UCSD-AML1 (cell line): ENCODE results near the gene OR8S1.
"Not testable (repeated sequence)": the region's sequence is repeated elsewhere in the genome, so short reads cannot be mapped to it uniquely, and the experiment has no call there.

Source experiments
- DNase-seq: peaks from one replicate; lab custom pipeline; 2025; ENCODE audit not compliant: unreplicated experiment; lab: John Stamatoyannopoulos, UW

The OR8S1 gene

DNA sequence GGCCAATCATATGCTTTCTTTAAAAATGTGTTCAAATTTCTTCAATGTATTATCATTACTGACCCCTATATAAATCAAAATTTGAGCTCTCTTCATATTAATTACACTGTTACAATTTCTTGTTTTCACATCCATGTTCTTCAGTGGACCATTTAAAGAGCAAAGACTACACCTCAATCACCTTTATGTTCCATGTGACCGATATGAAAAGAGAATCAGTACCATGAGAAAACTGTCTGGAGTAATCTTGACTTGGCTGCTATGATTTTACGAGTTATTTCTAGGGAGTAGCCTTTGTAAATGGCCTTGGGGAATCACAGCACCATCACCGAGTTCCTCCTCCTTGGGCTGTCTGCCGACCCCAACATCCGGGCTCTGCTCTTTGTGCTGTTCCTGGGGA, at the start of gene OR8S1:
Gene OR8S1 (plus strand): TSS at position 301 of the 400 bp plus-strand sequence. CDS start 0 bp downstream, at position 301.
- no peak for DNase-seq

GRCh38 chr12:48482198-48482597, 43.2 kb upstream of the OR8S1 start, which contains the start of gene C12orf54:
C12orf54 (plus strand) TSS chr12:48482498; CDS start chr12:48483297, 799 bp downstream.
- no peak for DNase-seq

GRCh38 chr12:48482930-48483329, 42.5 kb upstream of the OR8S1 start:
- DNase-seq = no peak

DNA sequence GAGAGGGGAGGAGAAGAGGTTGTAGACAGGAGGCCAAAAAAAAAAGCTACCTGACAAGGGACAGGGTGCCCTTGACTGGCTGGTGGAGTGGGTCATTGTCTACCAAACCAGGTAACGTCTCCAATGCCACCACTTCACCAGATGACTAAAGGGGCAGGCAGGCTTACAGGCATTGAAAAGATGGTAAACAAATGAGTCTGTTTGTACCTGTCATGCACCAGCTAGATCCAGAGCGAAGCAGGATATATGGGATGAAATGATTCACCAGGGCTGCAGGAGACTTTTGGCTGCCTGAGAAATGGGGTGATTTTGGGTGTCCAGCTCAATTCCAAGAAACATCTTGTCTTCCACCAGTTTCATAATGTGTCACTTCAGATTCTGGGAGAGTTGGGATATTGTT, 39.2 kb upstream of the OR8S1 start:
- no peak for DNase-seq

GRCh38 chr12:48486679-48487078, 38.8 kb upstream of the OR8S1 start:
- DNase-seq = no peak

GRCh38 chr12:48489012-48489411, 36.4 kb upstream of the OR8S1 start:
- no peak for DNase-seq

DNA sequence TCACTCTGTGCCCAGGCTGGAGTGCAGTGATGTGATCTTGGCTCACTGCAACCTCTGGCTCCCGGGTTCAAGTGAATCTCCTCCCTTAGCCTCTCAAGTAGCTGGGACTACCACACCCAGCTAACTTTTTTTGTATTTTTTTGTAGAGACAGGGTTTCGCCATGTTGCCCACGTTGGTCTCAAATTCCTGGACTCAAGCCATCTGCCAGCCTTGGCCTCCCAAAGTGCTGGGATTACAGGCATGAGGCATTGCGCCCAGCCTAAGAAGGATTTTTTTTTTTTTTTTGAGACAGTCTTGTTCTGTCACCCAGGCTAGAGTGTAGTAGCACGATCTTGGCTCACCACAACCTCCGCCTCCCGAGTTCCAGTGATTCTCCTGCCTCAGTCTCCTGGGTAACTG, 36.0 kb upstream of the OR8S1 start:
- DNase-seq = not testable (repeated sequence)

- DNase-seq = not testable (repeated sequence)
These were observed 25.2 kb upstream of the OR8S1 start for GRCh38 chr12:48500281-48500680.

DNA sequence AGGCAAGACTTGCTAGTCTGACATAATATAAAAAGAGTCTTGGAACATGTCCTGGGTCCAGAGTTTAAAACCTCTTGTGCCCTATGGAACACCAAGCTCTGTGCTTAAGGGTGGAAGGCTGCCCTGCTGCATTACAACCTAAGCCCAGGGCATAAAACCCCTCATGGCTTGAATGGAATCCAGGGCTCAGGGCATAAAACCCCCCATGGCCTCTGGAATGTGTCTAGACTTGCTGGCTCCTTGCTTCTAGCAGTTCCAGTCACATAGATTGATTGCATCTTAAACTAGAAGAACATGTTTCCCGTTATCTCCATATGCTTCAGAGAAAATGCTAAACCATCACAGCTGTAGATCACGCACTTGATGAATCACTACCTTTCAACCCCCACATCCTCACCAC, 18.6 kb upstream of the OR8S1 start:
- DNase-seq = not testable (repeated sequence)

DNA sequence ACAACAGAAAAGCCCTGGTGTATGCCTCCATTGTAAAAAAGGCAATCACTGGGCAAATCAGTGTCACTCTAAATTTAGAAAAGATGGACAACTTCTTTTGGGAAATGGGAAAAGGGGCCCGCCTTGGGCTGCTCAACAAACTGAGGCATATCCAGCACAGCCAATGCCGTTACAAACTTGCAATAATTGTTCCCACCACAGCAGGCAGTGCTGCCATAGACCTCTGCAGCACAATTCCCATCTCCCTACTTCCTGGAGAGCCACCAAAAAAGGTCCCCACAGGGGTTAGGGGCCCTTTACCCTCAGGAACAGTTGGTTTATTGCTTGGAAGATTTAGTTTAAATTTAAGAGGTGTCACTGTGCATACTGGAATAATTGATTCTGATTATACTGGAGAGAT, 16.4 kb upstream of the OR8S1 start:
- no peak for DNase-seq

DNA sequence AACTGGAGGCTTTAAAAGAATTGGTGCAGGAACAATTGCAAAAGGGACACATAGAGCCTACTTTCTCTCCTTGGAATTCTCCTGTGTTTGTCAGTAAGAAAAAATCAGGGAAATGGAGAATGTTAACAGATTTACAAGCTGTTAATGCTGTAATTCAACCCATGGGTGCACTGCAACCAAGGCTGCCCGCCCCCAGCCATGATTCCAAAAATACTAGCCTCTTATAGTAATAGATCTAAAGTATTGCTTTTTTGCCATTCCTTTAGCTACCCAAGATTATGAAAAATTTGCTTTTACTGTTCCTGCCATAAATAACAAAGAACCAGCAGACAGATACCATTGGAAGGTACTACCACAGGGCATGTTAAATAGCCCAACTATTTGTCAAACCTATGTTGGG, 15.3 kb upstream of the OR8S1 start:
- DNase-seq = no peak

GRCh38 chr12:48512855-48513254, 12.6 kb upstream of the OR8S1 start:
- no peak for DNase-seq

GRCh38 chr12:48514728-48515127, 10.7 kb upstream of the OR8S1 start:
- DNase-seq = no peak

DNA sequence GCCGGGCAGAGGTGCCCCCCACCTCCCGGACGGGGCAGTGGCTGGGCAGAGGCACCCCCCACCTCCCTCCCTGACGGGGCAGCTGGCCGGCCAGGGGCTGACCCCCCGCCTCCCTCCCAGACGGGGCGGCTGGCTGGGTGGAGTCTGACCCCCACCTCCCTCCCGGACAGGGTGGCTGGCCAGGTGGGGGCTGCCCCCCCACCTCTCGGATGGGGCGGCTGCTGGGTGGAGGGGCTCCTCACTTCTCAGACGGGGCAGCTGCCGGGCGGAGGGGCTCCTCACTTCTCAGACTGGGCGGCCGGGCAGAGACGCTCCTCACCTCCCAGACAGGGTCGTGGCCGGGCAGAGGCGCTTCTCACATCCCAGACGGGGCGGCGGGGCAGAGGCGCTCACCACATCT, 5.1 kb upstream of the OR8S1 start:
- DNase-seq = not testable (repeated sequence)

DNA sequence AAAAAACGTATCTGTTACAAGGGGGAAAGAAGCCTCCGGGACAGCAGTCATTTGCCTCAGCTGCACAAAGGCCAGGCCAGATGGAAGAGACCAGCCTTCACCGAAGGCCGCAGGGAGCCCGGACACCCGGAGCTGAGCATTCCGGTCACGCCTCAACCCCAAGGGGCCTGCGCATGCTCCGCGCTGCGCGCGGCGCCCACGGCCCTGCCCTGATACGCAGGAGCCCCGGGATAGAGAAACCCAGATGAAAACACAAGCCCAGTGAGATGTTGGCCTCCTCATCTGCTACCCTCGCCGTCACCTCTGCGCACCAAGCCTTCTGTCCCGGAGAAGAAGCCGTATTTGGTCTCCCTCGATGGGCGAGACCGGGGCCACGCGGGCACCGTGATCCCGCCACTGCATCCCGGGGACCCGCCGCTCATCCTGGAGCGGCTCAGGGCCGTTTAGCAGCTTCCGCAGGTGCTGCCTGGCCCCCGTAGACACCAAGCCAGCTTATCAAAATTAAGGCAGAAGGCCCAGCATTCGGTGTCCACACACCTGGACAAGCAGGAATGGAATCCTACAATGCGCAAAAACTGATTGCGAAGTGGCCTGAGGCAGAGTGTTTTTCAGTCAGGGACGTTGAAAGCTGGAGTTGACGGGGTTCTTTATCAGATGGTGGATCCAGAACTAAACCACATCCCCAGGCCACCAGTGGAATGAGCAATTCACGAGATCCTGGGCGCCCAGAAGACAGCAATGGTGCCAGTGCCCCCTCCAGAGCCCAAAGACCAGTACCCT, 2.6 kb downstream of the OR8S1 start:
- DNase-seq = no peak

DNA sequence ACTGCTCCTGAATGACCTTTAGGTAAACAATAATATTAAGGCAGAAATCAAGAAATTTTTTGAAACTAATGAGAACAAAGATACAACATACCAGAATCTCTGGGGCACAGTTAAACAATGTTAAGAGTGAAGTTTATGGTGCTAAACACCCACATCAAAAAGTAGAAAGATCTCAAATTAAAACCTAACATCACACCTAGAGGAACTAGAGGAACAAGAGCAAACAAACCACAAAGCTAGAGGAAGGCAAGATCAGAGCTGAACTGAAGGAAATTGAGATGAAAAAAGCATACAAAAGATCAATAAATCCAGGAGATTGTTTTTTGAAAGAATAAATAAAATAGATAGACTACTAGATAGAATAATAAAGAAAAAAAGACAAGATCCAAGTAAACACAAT, 7.2 kb downstream of the OR8S1 start:
- DNase-seq = no peak

- no peak for DNase-seq
These were observed 11.2 kb downstream of the OR8S1 start for GRCh38 chr12:48536602-48537001.

DNA sequence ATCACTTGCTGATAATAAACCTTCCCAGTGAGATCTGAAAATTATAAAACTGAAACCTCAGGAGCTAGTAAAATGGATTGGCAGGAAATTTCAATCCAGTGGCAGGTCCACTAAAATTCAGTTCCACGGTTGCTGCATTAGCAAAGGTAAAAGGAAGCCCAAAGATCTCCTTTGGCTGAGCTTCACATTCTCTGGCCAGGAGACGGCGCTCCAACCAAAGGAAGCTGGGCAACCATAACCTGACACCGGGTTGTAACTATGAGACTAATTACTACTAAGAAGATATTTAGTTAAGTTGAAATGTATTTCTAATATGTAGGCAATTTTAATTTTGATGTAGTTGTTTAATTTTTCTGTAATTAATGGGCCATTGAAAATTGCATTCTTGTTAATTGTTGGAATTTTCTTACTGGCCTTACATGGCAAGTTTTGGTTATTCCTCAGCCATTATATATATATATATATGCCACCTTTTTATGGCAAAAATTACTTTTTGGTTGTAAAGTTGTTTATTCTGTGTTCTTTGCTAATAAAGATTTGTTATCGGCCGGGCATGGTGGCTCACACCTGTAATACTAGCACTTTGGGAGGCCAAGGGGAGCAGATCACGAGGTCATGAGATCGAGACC, 17.0 kb downstream of the OR8S1 start:
- DNase-seq = peak; percentile 50

- no peak for DNase-seq
These were observed 20.5 kb downstream of the OR8S1 start for GRCh38 chr12:48545833-48546469.

DNA sequence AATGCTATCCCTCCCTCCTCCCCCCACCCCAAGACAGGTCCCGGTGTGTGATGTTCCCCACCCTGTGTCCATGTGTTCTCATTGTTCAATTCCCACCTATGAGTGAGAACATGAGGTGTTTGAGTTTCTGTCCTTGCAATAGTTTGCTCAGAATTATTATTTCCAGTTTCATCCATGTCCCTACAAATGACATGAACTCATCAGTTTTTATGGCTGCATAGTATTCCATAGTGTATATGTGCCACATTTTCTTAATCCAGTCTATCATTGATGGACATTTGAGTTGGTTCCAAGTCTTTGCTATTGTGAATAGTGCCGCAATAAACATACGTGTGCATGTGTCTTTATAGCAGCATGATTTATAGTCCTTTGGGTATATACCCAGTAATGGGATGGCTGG, 21.6 kb downstream of the OR8S1 start:
- not testable (repeated sequence) for DNase-seq

DNA sequence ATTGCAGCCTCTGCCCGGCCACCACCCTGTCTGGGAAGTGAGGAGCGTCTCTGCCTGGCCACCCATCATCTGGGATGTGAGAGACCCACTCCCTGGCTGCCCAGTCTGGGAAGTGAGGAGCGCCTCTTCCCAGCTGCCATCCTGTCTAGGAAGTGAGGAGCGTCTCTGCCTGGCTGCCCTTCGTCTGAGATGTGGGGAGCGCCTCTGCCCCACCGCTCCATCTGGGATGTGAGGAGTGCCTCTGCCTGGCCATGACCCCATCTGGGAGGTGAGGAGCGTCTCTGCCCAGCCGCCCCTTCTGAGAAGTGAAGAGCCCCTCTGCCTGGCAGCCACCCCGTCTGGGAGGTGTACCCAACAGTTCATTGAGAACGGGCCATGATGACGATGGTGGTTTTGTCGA, 26.2 kb downstream of the OR8S1 start:
- not testable (repeated sequence) for DNase-seq
